Measurements from ENCODE around the gene SPEN.

The SPEN gene

DNA sequence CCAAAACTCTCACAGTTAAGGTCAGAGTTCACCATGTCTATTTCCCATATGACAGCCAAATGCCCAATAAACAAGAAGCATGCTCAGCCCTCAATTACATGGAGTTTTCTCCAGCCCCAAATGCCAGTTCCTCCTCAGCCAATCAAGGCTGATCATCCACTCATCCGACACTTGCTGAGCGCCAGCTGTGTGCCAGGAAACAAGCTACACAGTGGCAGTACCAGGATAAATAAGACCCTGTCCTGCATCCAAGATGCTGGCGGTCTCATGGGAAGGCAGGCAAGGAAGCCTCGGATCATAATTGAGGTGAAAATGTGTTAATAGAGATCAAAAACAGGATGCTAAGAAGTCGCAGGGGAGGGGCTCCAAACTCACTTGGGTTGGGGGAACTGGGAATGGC, 120.7 kb downstream of the SPEN start:
- WGBS (ENCODE audit: extremely low coverage, insufficient coverage, insufficient read length), result no CpG with 5 or more reads among the region's 5 CpGs
- Histone ChIP-seq H2BK5ac (ENCODE audit: low read depth, low read length, poor library complexity) (no peak overlapping the region), H3K9ac (ENCODE audit: low read length) (no peak overlapping the region), H3K27ac (ENCODE audit: low read depth, low read length) (no peak overlapping the region), H4K91ac (ENCODE audit: low read depth, low read length) (no peak overlapping the region), H2BK12ac (ENCODE audit: low read length) (no peak overlapping the region), H3K36me3 (ENCODE audit: control insufficient read depth in 1 of 2, insufficient read depth in 2 of 2, low read length in 2 of 2) (peaks cover 23 to 24% of the 10 kb centered on the region in 2 experiments), H3K27me3 (ENCODE audit: insufficient read depth, low read length) (no peaks in the 10 kb centered on the region), H4K12ac (ENCODE audit: low read depth, low read length) (no peak overlapping the region), H2AFZ (ENCODE audit: insufficient read depth, low read length, poor library complexity) (no peak overlapping the region), H3K9me3 (ENCODE audit: insufficient read depth, low read depth, low read length) (peaks cover 10% of the 10 kb centered on the region), H4K8ac (ENCODE audit: low read depth, low read length) (no peak overlapping the region), H3K18ac (ENCODE audit: low read length) (no peak overlapping the region), H3K4me2 (ENCODE audit: low read length) (no peak overlapping the region), H2BK120ac (ENCODE audit: insufficient read depth, low read length, poor library complexity) (no peak overlapping the region), H3K79me2 (ENCODE audit: control insufficient read depth, insufficient read depth, low read length, poor library complexity) (no peaks in the 10 kb centered on the region), H3K79me1 (ENCODE audit: low read length) (no peaks in the 10 kb centered on the region), H3K23ac (ENCODE audit: low read length) (no peak overlapping the region), H2AK5ac (ENCODE audit: low read length) (no peak overlapping the region), H3K14ac (ENCODE audit: low read length) (no peak overlapping the region), H3K4me1 (ENCODE audit: control insufficient read depth in 1 of 2, insufficient read depth in 2 of 2, low read length in 2 of 2) (no peaks in the 10 kb centered on the region), H3K4ac (ENCODE audit: low read depth, low read length) (no peak overlapping the region), H3K4me3 (ENCODE audit: low read depth, low read length) (no peak overlapping the region)
- no peak for DNase-seq

DNA sequence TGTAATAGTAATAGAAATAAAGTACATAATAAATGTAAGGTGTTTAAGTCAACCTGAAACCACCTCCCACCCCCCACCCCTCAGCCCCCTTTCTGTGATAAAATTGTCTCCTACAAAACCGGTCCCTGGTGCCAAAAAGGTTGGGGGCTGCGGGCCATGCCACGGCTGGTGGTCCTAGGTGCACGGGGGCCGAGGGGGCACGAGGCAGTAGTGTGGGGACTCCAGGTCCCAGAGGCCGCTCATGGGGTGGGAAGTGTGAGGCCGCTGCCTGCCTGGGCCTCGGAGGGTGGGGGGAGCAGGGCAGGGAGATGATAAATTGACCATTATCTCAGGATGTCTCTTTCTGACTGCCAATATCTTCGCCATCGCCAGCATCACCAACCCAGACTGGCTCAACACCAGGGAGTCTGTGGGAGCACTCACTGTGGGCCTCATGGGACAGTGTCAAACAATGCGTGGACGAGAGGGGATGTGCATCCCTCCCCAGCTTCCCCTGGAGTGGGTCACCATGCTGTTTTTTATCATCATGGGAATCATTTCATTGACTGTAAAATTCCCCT, 121.9 kb downstream of the SPEN start:
- no peak overlapping the region for H3K27ac ChIP-seq (ENCODE audit: low read depth, low read length)
- no peak overlapping the region for H3K9ac ChIP-seq (ENCODE audit: low read length)
- H3K4me3 ChIP-seq (ENCODE audit: low read depth, low read length), result no peak overlapping the region
- peaks cover 10% of the 10 kb centered on the region for H3K9me3 ChIP-seq (ENCODE audit: insufficient read depth, low read depth, low read length)
- H3K4me1 ChIP-seq (ENCODE audit: control insufficient read depth in 1 of 2, insufficient read depth in 2 of 2, low read length in 2 of 2), result no peaks in the 10 kb centered on the region
- no CpG with 5 or more reads among the region's 13 CpGs for WGBS (ENCODE audit: extremely low coverage, insufficient coverage, insufficient read length)
- no peak overlapping the region for H3K14ac ChIP-seq (ENCODE audit: low read length)
- no peak overlapping the region for H2AK5ac ChIP-seq (ENCODE audit: low read length)
- no peaks in the 10 kb centered on the region for H3K27me3 ChIP-seq (ENCODE audit: insufficient read depth, low read length)
- H2BK5ac ChIP-seq (ENCODE audit: low read depth, low read length, poor library complexity), result no peak overlapping the region
- H3K23ac ChIP-seq (ENCODE audit: low read length), result no peak overlapping the region
- H3K79me2 ChIP-seq (ENCODE audit: control insufficient read depth, insufficient read depth, low read length, poor library complexity), result no peaks in the 10 kb centered on the region
- H3K36me3 ChIP-seq (ENCODE audit: control insufficient read depth in 1 of 2, insufficient read depth in 2 of 2, low read length in 2 of 2), result peaks cover 23 to 26% of the 10 kb centered on the region in 2 experiments
- H4K8ac ChIP-seq (ENCODE audit: low read depth, low read length), result no peak overlapping the region
- H3K4ac ChIP-seq (ENCODE audit: low read depth, low read length), result no peak overlapping the region
- H2BK120ac ChIP-seq (ENCODE audit: insufficient read depth, low read length, poor library complexity), result no peak overlapping the region
- no peak overlapping the region for H4K12ac ChIP-seq (ENCODE audit: low read depth, low read length)
- DNase-seq, result no peak
- no peak overlapping the region for H2AFZ ChIP-seq (ENCODE audit: insufficient read depth, low read length, poor library complexity)
- no peak overlapping the region for H4K91ac ChIP-seq (ENCODE audit: low read depth, low read length)
- H3K4me2 ChIP-seq (ENCODE audit: low read length), result no peak overlapping the region
- no peak overlapping the region for H2BK12ac ChIP-seq (ENCODE audit: low read length)
- H3K79me1 ChIP-seq (ENCODE audit: low read length), result no peaks in the 10 kb centered on the region
- H3K18ac ChIP-seq (ENCODE audit: low read length), result no peak overlapping the region

DNA sequence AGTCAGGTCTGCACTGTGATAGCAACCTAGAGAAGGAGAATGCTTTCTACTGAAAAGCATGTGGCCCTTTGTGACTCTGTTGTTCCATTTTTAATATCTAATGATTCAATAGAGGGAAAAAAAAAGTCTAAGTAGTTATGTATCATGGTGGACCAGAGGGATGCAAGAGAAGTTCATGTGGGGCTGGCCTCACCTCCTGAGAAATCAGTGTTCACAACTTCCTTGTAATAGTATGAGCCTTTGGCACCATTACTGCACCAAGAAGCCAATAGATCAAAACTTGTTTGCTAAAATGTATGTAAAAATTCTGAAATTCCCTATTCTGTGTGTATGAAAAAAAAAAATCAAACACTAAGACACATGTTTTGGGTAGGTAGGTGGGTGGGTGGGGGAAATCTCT, 123.4 kb downstream of the SPEN start:
- H4K12ac ChIP-seq (ENCODE audit: low read depth, low read length), result no peak overlapping the region
- H3K23ac ChIP-seq (ENCODE audit: low read length), result no peak overlapping the region
- H3K9ac ChIP-seq (ENCODE audit: low read length), result no peak overlapping the region
- no peak overlapping the region for H3K4me2 ChIP-seq (ENCODE audit: low read length)
- peaks cover 23 to 26% of the 10 kb centered on the region in 2 experiments for H3K36me3 ChIP-seq (ENCODE audit: control insufficient read depth in 1 of 2, insufficient read depth in 2 of 2, low read length in 2 of 2)
- H4K8ac ChIP-seq (ENCODE audit: low read depth, low read length), result no peak overlapping the region
- peaks cover 7% of the 10 kb centered on the region for H3K79me2 ChIP-seq (ENCODE audit: control insufficient read depth, insufficient read depth, low read length, poor library complexity)
- H3K18ac ChIP-seq (ENCODE audit: low read length), result no peak overlapping the region
- H3K27ac ChIP-seq (ENCODE audit: low read depth, low read length), result no peak overlapping the region
- H2AK5ac ChIP-seq (ENCODE audit: low read length), result no peak overlapping the region
- no peak overlapping the region for H3K4ac ChIP-seq (ENCODE audit: low read depth, low read length)
- H3K79me1 ChIP-seq (ENCODE audit: low read length), result peaks cover 6% of the 10 kb centered on the region
- H3K4me1 ChIP-seq (ENCODE audit: control insufficient read depth in 1 of 2, insufficient read depth in 2 of 2, low read length in 2 of 2), result no peaks in the 10 kb centered on the region
- H3K4me3 ChIP-seq (ENCODE audit: low read depth, low read length), result no peak overlapping the region
- H3K14ac ChIP-seq (ENCODE audit: low read length), result no peak overlapping the region
- no peak overlapping the region for H2AFZ ChIP-seq (ENCODE audit: insufficient read depth, low read length, poor library complexity)
- no peak overlapping the region for H4K91ac ChIP-seq (ENCODE audit: low read depth, low read length)
- H2BK5ac ChIP-seq (ENCODE audit: low read depth, low read length, poor library complexity), result no peak overlapping the region
- H2BK120ac ChIP-seq (ENCODE audit: insufficient read depth, low read length, poor library complexity), result no peak overlapping the region
- no peak for DNase-seq
- H3K9me3 ChIP-seq (ENCODE audit: insufficient read depth, low read depth, low read length), result peaks cover 10% of the 10 kb centered on the region
- H3K27me3 ChIP-seq (ENCODE audit: insufficient read depth, low read length), result no peaks in the 10 kb centered on the region
- no peak overlapping the region for H2BK12ac ChIP-seq (ENCODE audit: low read length)

DNA sequence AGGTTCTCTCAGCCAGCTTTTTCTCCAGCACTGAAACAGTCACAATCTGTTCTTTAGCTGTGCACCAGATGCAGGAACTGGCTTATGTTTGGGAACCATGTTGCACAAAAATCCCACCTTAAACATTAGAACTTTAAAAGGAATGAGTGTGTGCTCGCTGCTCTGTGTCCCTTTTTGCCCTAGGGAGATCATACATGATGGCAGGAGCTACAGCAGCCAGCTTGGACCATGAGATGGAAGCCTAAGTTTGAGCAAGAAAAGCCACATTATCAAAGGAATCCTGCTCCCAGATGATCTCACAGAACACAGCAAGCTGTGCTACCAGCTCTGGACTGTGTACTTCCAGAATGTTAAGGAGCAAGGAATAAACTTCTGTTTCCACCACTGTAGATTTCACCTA, 124.9 kb downstream of the SPEN start:
- Histone ChIP-seq H3K18ac (ENCODE audit: low read length) (no peak overlapping the region), H3K27ac (ENCODE audit: low read depth, low read length) (no peak overlapping the region)
- no CpG with 5 or more reads among the region's 1 CpG for WGBS (ENCODE audit: extremely low coverage, insufficient coverage, insufficient read length)

More for the DNA sequence above, 124.9 kb downstream of the SPEN start:
- Histone ChIP-seq H3K4me3 (ENCODE audit: low read depth, low read length) (no peak overlapping the region), H3K36me3 (ENCODE audit: control insufficient read depth in 1 of 2, insufficient read depth in 2 of 2, low read length in 2 of 2) (peaks cover 18 to 26% of the 10 kb centered on the region in 2 experiments), H3K4me2 (ENCODE audit: low read length) (no peak overlapping the region), H3K4ac (ENCODE audit: low read depth, low read length) (no peak overlapping the region), H3K9ac (ENCODE audit: low read length) (no peak overlapping the region), H3K4me1 (ENCODE audit: control insufficient read depth in 1 of 2, insufficient read depth in 2 of 2, low read length in 2 of 2) (no peaks in the 10 kb centered on the region), H4K8ac (ENCODE audit: low read depth, low read length) (no peak overlapping the region), H3K79me1 (ENCODE audit: low read length) (peaks cover 6% of the 10 kb centered on the region), H3K14ac (ENCODE audit: low read length) (no peak overlapping the region), H2BK12ac (ENCODE audit: low read length) (no peak overlapping the region), H2BK5ac (ENCODE audit: low read depth, low read length, poor library complexity) (no peak overlapping the region), H2BK120ac (ENCODE audit: insufficient read depth, low read length, poor library complexity) (no peak overlapping the region), H3K23ac (ENCODE audit: low read length) (no peak overlapping the region), H4K91ac (ENCODE audit: low read depth, low read length) (no peak overlapping the region), H4K12ac (ENCODE audit: low read depth, low read length) (no peak overlapping the region), H3K27me3 (ENCODE audit: insufficient read depth, low read length) (no peaks in the 10 kb centered on the region), H3K9me3 (ENCODE audit: insufficient read depth, low read depth, low read length) (peaks cover 10% of the 10 kb centered on the region), H2AFZ (ENCODE audit: insufficient read depth, low read length, poor library complexity) (no peak overlapping the region), H3K79me2 (ENCODE audit: control insufficient read depth, insufficient read depth, low read length, poor library complexity) (peaks cover 7% of the 10 kb centered on the region), H2AK5ac (ENCODE audit: low read length) (no peak overlapping the region)
- no peak for DNase-seq
